GM12892 (cell line): Measurements from ENCODE around the gene RFNG.

Experiments
- POLR2A ChIP-seq: IDR thresholded peaks from 2 replicates; pipeline ENCODE4 v1.6.1; 2011; ENCODE audit warnings: low read depth, low read length, control low read depth
- POLR2AphosphoS5 ChIP-seq: IDR thresholded peaks from 2 replicates; pipeline ENCODE4 v1.6.1; 2011; ENCODE audit warnings: low read depth, low read length, control low read depth

DNA sequence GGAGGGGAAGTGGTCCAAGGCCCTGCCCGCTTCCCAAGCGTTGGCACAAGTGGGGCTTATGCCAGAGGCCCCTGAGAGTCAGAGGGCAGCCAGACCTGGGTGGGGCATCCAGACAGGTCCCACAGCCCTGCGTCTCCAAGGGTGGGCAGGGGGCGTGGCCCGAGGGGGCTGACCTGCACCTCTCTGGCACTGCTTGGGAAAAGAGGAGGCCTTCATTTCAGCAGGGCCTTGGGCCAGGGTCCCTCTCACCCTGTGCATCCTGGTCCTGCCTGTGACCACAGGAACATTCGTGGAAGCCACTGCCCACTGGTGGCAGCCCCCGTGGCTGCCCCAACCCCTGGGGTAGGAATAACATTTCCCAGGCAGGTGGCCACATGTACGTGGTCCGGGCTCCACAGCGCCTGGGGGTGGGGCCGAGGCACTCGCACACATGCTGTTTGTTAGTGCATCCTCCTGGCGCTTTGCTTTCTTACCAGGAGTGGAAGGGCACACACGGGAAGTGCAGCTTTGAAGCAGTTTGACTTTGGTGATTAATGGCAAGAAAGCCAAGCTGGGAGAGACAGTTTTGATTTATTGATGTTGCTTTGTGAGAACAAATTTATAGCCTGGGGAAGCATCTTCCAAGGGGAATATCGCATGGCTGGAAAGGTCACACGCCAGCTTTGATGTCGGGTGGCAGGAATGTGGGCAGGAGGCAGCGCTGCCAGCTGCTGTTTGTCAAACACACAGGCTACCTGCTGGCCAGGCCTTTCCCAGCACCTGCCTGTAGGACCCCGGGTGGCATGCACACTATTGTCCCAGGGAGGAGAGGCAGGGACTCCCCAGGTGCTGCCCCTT is 33.2 kb downstream of the RFNG start:
- TF ChIP-seq POLR2AphosphoS5, result no peak
- TF ChIP-seq POLR2A, result no peak
